Anterior cingulate cortex (tissue), 58 donors: Measurements from ENCODE around the gene TMEM271.

Experiments
- DNase-seq, 58 donors: peaks; one replicate each; lab custom pipeline; 2025; lab: John Stamatoyannopoulos, UW

TMEM271 gene, protein sequence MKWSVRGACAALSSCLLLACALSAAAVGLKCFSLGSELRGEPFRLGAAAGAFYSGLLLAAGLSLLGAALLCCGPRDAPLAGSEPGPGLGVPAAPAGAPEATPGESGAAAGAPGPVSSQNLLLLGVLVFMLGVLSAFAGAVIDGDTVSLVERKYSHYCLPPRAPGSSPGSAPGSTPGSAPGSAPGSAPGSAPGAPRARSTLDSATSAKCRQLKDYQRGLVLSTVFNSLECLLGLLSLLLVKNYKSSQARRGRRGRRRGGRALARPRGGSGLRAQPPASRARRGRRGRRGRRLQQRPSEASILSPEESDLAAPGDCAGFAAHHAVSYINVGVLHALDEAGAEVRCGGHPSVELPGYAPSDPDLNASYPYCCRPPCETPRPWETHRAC

DNA sequence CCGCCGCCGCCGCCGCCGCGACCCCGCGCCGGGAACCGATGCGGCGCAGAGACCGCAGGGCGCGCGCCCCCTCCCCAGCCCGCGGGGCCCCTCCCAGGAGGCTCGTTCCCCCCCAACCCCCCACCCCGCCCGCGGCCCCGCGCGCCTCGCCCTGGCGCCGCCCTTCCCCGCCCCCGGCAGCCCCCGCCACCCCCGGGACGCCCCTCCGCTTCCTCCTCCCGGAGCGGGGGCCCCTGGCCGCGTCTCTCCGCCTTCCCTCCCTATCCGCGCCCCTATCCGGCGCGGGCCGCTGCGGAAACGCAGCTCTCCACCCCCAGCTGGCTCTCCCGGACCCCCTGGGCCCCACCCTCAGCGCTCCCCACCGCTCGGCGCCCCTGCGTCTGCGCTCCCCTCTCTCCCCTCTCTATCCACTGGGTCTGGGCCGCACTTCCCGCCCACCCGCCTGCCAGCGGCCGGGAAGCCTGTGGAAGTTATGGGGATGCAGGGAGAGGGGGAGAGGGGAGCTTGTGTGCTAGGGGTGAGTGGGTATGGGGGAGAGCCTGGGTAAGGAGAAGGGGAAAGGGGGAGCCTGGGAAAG, at the start of gene TMEM271:
TMEM271 (minus strand) TSS at position 51 of the 577 bp plus-strand sequence. CDS start 233 bp downstream, outside the sequence.
- no peak for DNase-seq

DNA sequence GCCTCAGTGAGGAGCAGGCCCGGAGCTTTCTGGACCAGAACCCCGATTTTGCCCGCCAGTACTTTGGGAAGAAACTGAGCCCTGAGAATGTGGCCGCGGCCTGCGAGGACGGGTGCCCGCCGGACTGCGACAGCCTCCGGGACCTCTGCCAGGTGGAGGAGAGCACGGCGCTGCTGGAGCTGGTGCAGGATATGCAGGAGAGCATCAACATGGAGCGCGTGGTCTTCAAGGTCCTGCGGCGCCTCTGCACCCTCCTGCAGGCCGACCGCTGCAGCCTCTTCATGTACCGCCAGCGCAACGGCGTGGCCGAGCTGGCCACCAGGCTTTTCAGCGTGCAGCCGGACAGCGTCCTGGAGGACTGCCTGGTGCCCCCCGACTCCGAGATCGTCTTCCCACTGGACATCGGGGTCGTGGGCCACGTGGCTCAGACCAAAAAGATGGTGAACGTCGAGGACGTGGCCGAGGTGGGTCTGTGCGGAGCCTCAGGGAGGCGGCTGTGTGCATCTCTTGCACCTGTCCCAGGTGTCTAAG, 49.6 kb upstream of the TMEM271 start:
- DNase-seq: no peak

DNA sequence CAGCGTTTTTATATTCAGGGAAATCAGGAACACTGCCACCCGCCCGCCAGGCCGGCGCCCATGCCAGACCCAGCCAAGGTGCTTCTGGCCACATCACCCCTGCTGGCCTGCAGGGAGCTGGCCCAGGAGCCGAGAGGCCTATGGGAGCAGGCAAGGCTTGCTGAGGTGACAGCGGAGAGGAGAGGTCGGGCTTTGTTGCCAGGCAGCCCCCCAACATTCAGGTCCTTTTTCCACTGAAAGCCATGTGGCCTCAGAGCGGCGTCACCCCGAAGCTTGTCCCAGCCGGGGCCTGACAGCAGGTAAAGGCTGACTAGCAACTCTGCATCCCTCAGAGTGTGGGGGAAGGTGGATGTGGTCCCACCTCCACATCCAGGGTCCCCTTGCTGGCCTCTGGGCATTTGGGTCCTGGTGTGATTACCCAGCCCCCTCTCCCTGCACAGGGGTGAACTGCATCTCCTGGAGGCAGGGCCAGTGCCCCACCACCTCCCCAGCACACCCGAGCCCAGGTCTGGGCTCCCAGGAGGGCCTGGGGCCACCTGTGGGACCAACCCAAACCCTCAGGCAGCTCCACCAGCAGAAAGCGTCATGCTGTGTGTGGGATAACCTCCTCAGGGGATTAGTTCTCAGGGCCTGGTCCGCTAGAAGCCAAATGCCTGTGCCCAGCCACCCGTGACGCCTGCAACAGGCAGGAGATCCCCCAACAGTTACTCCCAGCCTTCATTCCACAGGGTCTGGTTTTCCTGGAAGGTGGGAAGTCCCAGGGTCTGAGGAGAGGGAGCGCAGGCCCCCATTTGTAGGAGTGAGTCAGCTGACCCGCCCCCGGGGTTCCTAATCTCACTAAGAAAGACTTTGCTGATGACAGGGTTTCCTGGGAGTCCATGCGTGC, 48.9 kb upstream of the TMEM271 start, which contains the start of gene PDE6B:
PDE6B (plus strand) TSS at position 869 of the 886 bp plus-strand sequence. CDS start 54 bp downstream, outside the sequence.
- DNase-seq: no peak

DNA sequence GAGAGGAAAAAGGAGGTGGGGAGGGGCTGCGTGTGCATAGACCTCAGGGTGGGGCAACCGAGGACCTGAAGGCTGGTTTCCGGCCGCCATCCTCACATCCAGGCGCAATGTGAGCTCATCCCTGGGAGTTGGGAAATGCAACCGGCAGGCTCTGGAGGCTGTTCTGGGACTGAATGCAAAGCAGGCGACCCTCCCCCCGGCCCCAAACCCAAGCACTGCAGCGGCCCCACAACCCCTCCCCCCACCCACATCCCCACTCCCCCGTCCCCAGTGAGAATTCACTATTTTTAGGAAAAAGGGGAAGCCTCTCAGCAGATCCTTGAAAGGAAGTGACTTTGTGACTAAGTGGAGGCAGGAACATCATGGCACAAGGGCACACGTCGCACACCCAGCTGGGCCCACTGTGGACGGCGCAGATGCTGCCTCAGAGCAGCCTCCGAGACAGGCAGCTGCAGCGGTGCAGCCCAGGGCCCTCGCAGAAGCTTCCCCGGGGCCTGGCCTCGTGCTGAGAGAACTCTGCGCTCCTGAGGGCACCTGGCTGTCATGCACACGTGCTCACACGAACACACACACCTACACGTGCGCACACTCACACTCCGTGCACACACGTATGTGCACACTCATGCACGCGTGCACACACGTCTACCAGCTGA, 47.9 kb upstream of the TMEM271 start:
- peak in 1 of 58 donors; percentile 27 for DNase-seq

DNA sequence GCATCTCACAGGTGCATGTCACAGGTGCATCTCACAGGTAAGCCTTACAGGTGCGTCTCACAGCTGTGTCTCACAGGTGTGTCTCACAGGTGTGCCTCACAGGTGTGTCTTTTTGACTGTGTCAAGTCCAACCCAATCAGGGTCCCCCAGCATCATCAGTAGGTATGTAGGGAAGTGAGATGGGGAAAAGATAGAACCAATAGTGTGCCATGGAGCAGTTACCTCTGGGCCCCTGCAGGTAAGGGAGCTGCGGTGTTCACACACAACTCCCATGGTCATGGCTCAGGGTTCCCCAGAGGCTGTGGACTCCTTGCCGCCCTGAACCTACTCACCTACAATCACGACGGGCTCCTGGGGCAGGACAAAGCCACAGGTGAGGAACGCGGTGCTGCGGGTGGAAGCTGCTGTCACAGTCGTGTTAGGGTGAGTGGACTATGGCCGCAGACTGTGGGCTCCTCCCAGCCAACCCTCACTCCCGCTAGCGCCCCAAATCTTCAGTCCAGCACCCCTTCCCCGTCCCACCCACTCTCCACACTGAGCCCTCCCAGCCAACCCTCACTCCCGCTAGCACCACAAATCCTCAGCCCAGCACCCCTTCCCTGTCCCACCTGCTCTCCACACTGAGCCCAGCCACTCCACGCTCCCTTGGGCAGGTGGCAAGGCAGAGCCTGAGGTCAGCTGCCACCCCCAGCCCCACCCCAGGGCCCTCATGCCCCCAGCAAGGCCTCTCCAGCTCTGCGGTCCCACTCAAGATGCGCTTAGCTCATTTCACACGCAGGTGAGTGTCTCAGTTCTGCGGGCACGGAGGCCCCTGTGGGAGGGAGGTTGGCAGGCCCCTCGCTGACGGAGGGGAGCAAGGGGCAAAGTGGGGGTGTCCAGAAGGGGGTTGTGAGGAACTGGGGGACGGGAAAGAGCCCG, 47.2 kb upstream of the TMEM271 start:
- no peak for DNase-seq

DNA sequence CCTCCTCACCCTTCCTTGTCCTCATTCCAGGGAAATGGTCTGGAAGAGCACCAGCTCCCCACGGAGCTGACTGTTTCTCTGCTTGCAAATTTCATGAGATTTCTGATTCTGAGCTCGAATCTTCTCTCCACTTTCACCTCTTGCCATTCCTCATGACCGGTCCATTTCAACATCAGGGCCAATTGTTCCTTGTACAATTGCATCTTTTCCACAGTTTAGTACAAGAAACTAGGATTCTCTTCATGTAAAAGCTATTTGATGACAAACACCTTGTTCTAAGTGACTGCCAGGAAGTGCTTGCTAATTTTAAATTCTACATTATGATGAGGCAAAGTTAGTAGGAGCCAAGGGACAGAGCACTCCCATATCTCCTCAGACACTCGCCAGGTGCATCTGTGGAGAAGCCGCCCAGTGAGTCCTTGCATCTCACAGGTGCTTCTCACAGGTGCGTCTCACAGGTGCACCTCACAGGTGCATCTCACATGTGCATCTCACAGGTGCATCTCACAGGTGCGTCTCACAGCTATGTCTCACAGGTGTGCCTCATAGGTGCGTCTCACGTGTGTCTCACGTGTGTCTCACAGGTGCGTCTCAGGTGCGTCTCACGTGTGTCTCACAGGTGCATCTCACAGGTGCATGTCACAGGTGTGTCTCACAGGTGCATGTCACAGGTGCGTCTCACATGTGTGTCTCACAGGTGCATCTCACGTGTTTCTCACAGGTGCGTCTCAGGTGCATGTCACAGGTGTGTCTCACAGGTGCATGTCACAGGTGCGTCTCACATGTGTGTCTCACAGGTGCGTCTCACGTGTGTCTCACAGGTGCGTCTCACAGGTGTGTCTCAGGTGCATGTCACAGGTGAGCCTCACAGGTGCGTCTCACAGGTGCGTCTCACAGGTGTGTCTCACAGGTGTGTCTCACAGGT, 46.2 kb upstream of the TMEM271 start:
- peak in 1 of 58 donors; percentile 30 for DNase-seq

DNA sequence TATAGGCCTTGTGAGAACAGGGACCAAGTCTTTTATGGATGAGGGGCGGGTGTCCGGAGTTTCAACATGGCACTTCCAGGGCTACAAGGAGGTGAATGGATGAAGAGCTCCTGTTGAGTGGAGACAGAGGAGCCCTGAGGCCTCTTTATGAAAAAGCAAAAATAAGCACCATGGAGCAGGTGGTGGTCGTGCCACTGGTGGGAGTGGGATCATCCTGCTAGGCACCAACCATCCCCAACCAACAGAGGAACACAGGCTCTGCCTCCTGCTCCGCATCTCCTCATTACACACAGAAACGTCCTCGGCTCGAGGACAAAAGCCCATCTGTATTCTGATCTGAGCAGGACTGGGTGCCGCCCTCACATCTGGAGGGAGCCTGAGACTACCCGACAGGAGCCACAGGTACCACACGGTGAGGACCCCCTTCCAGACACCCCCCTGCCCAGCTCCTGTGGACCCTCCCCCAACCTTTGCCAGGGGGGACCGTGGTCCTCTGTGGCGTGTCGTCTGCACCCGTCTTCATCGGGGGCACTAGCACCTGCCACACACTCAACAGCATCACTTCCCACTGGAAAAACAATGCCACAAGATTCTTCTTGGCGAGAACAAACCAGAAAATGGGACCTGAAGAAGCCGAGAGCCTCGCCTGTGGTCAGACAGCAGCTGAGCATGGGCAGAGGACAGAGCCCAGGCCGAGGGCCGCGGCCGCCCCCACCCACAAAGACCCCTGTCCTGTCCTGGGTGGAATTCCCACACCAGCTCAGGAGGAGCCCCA, 45.4 kb upstream of the TMEM271 start:
- DNase-seq: no peak

DNA sequence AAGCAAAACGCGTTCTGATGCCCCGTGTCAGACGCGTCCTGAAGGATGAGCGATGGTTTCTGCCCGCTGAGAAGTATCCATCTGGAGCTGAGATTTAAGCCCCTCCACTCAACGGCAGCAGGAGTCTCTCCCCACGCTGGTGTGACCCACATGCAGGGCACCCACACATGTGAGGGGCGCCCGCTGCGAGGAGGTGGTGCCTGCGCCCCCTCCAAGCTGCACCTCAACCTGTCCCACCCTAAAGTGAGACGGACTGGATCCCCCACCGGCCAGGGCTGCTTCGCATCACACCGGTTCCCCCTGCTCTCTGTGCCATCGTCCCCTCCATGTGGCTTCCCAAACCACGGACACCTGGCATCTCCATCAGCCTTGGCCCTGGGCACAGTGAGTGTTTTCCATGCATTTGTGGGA, 44.8 kb upstream of the TMEM271 start:
- no peak for DNase-seq

DNA sequence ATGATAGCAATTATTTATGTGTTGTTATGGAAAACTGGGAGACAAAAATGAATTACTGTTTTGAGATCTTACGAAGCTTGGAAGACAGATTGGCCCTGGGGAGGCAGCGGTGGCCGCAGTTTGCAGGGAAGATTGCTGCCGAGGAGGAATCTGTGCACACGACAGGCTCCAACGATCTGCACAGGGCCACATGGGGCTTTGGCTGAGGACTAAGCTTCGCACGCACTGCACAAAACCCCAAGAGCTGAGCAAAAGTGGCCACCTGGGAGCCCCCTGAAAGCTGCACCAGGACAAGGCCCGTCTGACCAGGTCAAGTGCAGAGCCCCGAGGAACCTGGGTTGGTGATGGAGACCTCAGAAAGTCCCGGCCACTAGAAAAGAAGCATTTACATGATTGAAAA, 44.1 kb upstream of the TMEM271 start:
- no peak for DNase-seq

DNA sequence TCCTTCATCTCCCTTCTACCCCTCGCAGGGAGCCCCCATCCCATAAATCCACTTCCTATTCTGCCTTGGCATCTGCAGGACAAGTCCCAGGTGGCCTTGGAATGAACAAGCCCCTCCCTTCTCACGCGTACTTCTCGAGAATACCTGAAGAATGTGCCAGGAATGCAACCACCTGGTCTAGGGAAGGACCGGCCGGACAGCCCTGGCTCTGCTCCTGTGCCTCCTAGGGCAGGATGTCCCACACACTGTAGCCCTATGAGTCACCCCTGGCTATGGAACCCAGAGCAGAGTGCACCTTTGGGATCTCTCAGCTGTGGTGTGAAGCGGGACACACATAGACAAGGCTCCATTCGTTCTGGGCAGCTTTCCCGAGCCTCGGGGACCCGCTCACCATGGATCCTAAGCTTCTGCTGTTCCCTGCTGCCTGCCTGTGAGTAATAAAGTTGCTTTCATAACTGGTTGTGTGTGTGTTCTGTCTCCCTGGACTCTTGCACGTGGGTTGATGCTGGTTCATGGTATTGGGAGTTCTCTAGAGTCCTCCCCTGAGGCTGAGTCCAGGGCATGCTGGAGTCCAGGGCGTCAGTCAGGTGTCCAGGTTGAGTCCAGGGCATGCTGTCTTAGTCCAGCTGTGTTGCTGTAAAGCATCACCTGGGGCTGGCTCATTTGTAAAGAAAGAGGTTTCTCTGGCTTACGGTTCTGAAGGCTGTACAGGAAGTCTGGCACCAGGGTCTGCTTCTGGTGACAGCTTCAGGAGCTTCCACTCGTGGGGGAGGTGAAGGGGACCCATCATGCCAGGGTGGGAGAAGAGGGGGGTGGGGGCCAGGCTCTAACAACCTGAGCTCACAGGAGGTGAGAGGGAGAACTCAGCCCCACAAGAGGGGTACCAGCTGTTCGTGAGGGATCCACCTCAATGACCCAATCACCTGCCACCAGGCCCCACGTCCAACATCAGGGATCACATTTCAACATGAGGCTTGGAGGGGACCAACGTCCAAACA, 41.8 kb upstream of the TMEM271 start:
- DNase-seq: no peak

DNA sequence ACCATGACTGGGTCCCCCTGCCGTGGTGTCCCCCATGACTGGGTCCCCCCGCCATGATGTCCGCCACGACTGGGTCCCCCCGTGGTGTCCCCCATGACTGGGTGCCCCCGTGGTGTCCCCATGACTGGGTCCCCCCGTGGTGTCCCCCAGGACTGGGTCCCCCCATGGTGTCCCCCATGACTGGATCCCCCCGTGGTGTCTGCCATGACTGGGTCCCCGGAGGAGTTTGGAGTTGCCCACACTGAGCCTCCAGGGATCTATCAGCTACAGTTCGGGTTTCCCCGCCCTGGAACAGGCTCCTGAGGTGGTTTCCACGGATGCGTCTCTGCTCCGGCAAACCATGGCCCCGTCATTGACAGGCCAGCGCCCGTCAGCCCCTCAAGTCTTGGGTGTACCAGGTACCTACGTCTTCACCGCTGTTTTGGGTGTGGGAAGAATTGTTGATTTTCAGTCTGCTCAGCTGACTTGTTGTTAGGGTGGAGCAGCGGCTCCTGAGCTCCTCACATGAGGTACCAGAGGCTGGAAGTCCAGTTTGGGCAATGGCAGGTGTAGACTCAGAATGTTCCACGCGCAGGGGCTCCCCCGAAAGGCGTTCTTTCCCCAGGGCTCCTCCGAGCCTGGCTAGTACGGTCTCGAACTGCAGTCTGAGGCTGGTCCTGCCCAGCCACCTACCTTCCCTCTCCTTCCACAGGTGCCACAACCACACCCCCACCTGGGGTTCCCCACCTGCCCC, 41.0 kb upstream of the TMEM271 start:
- no peak for DNase-seq

DNA sequence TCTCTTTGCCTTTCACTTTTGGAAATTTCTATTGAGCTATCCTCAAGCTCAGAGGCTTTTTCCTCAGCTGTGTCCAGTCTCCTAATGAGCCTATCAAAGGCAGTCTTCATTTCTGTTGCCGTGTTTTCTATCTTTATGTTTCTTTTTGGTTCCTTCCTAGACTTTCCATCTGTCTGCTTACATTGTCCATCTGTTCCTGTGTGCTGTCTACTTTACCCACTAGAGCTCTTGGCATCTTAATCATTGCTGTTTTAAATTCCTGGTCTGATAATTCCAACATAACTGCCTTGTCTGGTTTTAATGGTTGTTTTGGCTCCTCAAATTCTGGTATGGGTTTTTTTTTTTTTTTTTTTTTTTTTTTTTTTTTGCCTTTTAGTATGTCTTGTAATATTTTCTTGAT, 40.0 kb upstream of the TMEM271 start:
- no peak for DNase-seq

DNA sequence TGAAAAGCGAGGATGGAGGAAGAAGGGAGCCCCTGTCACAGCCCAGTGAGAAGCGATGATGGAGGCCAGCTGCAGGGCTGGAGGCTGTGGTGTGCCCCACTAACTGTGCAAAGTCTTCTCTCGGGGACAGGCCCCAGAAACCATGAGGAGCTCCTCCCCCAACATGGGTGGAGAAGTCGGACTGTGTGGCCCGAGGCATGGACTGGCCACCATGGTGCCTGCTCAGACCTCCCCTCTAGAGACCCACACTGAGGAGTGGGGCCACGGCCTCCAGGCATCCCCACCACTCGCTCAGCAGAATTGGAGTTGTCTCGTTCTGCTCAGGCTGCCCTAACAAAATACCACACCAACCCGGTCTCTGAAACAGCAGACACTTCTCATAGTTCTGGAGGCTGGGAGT, 37.0 kb upstream of the TMEM271 start:
- no peak for DNase-seq

DNA sequence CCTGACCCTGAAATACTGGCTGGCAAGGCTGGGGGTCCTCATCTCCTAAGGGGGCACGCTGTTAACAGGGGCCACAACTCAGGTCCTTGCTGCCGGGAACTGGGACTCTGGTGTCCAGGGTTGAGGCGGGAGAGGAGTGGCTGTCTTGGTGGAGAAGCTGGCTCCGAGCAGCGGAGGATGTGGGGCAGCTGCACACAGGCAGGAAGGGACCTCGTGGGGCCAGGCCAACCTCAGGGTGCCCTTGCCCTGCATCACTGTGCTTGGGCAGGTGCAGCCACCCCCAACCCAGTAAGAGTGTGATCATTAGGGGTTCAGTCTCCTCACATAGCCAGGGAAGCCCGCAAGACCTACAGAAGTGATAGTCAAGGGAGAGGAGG, 36.6 kb upstream of the TMEM271 start:
- DNase-seq: no peak

DNA sequence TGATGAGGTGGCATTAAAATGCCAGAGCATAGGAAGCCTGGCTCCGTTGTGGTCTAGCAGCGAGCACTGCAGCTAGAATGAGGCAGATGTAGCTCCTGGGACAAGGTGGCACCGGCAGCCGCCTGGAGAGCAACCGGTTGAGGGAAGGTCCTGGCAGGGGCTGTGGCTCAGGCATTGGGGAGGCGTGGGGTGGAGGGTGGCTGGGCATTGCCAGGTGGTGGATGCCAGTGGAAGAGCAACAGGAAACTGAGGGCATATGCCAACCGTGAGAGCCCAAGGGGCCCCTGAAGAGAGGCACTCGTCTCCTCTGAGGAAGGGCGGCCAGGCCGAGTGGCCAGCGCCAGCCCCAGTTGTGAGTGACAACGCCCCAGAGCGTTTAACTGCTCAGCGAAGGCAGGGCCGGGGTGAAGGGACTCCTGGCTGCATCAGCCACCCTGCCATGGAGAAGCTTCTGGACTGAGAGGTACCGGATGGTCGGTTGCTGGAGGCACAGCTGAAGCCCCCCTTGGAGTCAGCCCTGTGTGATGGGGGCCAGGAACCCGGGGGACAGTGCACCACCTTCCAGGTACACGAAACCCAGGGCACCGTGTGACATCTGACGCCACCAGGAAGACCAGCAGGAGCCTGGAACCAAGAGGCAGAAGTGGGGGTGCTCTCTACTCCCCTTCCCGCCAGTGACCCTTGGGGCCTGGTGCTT, 36.1 kb upstream of the TMEM271 start:
- DNase-seq: no peak
